Astrocyte (in vitro differentiated cells and primary cell): ENCODE measurements around the gene DIAPH1.

ENCODE experiments used
- CTCF ChIP-seq: IDR thresholded peaks from 2 replicates; pipeline ENCODE4 v1.5.1; 2011; ENCODE audit warnings: low read depth, mild to moderate bottlenecking, inconsistent platforms, low read length, moderate library complexity; ENCODE audit not compliant: insufficient read depth
- EZH2 ChIP-seq: IDR thresholded peaks from 2 replicates; pipeline ENCODE4 v1.6.1; 2012; ENCODE audit warnings: mild to moderate bottlenecking, low read length, inconsistent platforms; ENCODE audit not compliant: insufficient read depth

GRCh38 chr5:141510850-141511601, 107.8 kb downstream of the DIAPH1 start:
- TF ChIP-seq CTCF, result no peak
- no peak for TF ChIP-seq EZH2
